K562 (cell line): ENCODE results near the gene PDCD1.

Experiments
- CGGBP1 ChIP-seq: fragments of 250-450 bp; sonication (Bioruptor Pico); IDR thresholded peaks from 2 replicates; pipeline ENCODE4 v1.9.0; 2021; ENCODE audit warnings: mild to moderate bottlenecking
- CHD2 ChIP-seq: IDR thresholded peaks from 2 replicates; pipeline ENCODE4 v1.6.1; 2011; ENCODE audit warnings: low read depth, low read length
- JUN ChIP-seq, 2 experiments: sonication (generic) in 1 of 2; formaldehyde crosslinking in 1 of 2; IDR thresholded peaks; 2 replicates each; pipeline versions ENCODE4 v1.6.1 to v1.8.0; 2012 to 2022; ENCODE audit warnings: borderline replicate concordance in 2 of 2, mild to moderate bottlenecking in 2 of 2, improper control_type of control experiment in 1 of 2, low read depth in 1 of 2, low read length in 1 of 2, missing genetic modification reagents in 1 of 2
- KLF16 ChIP-seq: IDR thresholded peaks from 2 replicates; pipeline ENCODE4 v1.6.1; 2016; ENCODE audit warnings: antibody characterized with exemption
- NCOA1 ChIP-seq: fragments of 450-650 bp; IDR thresholded peaks from 2 replicates; pipeline ENCODE4 v1.6.1; 2016; ENCODE audit warnings: low read depth
- SIN3A ChIP-seq, 2 experiments: fragments of 150-350 bp in 1 of 2; IDR thresholded peaks; 2 replicates each; pipeline ENCODE4 v1.6.1; 2011 to 2016; ENCODE audit warnings: borderline replicate concordance in 2 of 2, low read depth in 2 of 2, low read length in 2 of 2, mild to moderate bottlenecking in 2 of 2, moderate library complexity in 2 of 2; ENCODE audit not compliant: control insufficient read depth in 1 of 2
- ZNF239 ChIP-seq: fragments of 250-450 bp; sonication (Bioruptor Pico); IDR thresholded peaks from 2 replicates; pipeline ENCODE4 v1.4.0; 2020; ENCODE audit warnings: mild to moderate bottlenecking

GRCh38 chr2:241893265-241893664 is 34.6 kb upstream of the PDCD1 start:
- TF ChIP-seq KLF16 (no peak), CHD2 (no peak), NCOA1 (no peak), CGGBP1 (CRISPR knock-in tag) (no peak), ZNF239 (CRISPR knock-in tag) (no peak), SIN3A (IDR thresholded peaks at IDR 0.05; ENCODE audit: borderline replicate concordance in 2 of 2, control insufficient read depth in 1 of 2, low read depth in 2 of 2, low read length in 2 of 2) (no peak), JUN (IDR thresholded peaks at IDR 0.05; ENCODE audit: borderline replicate concordance, low read depth, low read length) (no peak), JUN (CRISPR knock-in tag; IDR thresholded peaks at IDR 0.05; ENCODE audit: borderline replicate concordance) (no peak)
